ENCODE measurements around the gene OR4D2. TPM values are rescaled to one million over a fixed set of nuclear protein-coding genes. Genes with fewer than 3 reads are reported as not detected.

Gene OR4D2
- not detected in 2 replicates for total RNA-seq

DNA sequence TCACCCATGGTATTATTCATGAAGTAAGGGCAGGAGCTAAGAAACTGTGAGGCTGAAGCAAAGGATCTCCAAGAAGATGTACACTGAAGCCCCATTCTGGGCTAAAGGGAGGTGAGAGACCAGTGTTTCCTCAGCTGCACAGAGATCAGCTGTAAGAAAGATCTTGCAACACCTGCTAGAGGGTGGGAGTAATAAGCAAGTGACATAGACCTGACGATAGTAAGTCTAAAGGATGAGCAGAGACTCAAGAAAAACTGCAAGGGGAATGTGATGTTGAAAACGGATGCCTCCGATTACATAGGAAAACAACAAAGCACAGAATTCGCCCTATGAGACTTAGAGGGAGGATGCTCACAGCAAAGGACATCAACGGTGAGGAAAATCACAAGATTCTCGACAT is at the start of gene OR4D2:
Gene OR4D2, plus strand, starts transcription at position 301 of the 400 bp plus-strand sequence. CDS start 2,674 bp downstream, outside the sequence.

DNA sequence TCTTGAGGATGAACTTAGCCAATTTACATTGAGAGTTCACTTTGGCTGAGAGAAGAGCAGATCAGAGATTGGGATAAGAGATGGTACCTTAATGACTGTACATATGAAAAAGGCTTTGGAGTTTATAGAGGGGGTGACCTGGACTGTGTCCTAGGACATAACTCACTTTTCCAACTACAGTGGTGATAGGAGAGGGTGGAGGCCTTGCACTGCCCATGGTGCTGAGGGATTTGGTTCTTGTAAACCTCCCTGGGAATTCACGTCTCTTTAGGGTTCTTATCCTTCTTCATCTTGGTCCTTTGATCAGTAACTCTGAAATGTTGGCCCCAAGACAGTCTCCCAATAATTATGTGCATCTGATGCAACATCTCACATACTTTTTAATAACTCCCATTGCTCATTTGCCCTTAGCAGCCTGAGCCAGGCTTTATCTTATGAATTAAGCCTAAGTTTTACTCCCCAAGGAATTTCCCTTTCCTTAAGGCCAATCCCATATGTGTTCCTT is 18.8 kb upstream of the OR4D2 start, which contains the start of gene OR4D1:
Gene OR4D1, plus strand, starts transcription at position 455 of the 505 bp plus-strand sequence. CDS start 6,770 bp downstream, outside the sequence.

DNA sequence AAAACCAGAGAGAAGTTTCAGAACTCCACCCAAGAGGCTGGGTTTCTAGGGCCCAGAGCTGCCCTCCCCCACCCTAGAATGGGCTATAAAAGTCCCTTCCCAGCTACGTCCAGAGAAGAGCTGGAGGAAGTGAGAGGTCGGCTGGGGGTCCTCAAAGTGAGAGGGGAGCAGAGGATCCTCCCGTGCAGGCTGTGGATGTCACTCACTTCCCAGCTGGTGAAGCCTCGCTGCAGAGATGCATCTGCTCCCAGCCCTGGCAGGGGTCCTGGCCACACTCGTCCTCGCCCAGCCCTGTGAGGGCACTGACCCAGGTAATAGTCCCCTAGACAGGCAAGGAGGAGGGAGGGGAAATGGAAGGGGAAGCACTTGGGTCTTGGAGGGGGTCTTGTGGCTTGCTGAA is 25.8 kb downstream of the OR4D2 start, which contains the start of gene EPX:
Gene EPX, plus strand, starts transcription at position 115 of the 400 bp plus-strand sequence. Its CDS starts 121 bp downstream, at position 236.

DNA sequence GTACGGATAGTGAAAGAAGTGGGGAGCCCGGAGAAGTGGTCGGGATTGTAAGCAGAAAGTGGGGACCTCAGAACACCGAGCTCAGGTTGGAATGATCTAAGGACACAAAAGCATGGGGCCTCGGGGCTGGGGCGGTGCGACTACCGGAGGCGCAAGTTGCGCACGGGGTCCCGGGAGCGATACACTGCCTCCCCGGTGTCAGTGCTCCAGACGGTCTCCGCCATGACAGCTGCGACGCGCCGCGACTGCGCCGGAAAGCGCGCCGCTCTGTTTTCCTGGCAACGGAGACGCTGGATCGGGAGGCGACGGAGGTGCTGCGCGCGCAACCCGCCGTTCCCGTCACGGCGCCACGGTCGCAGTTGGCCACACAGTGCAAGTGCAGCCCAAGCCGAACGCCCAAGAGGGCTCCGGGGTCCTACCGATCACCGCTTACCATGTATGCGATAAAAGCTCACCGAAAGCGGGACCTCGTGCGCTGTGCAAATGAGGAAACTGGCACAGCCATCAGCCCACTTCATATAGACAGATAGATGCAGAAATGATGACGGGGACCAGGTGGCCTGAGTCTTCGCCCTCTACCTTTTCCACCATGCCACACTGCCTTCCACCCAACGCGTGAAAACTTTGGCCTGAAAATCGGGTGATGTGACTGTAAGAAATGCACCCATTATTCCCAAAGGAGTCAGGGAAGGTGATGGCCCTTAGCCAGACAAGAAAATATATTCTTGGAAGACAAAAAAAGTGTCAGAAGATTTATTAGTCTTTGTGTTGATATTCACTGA is 52.4 kb downstream of the OR4D2 start, which contains the start of gene MKS1:
Gene MKS1, minus strand, starts transcription at position 249 of the 782 bp plus-strand sequence. Its CDS starts 25 bp downstream, at position 224.

Other genes starting within 250 kb of the OR4D2 start
- 12.1 and 12.5 TPM in 2 replicates for gene CUEDC1, start 211.6 kb upstream of the OR4D2 start, total RNA-seq
- gene VEZF1, start 178.7 kb upstream of the OR4D2 start, total RNA-seq: 42.3 and 69.2 TPM in 2 replicates
- gene SRSF1, start 159.7 kb upstream of the OR4D2 start, total RNA-seq: 524 and 537 TPM in 2 replicates
- gene DYNLL2, start 83.6 kb upstream of the OR4D2 start, total RNA-seq: 12.9 and 14.9 TPM in 2 replicates
- not detected in 2 replicates for gene OR4D1, start 18.6 kb upstream of the OR4D2 start, total RNA-seq
- not detected in 2 replicates for gene EPX, start 25.7 kb downstream of the OR4D2 start, total RNA-seq
- 9.4 and 11.2 TPM in 2 replicates for gene MKS1, start 52.3 kb downstream of the OR4D2 start, total RNA-seq
- not detected in 2 replicates for gene LPO, start 71.6 kb downstream of the OR4D2 start, total RNA-seq
- not detected in 2 replicates for gene MPO, start 114.0 kb downstream of the OR4D2 start, total RNA-seq
- gene TSPOAP1, start 161.8 kb downstream of the OR4D2 start, total RNA-seq: not detected in 2 replicates
- 35.8 and 39.2 TPM in 2 replicates for gene SUPT4H1, start 185.2 kb downstream of the OR4D2 start, total RNA-seq